ENCODE measurements around the gene PROC.
A peak's percentile ranks its signal among the peaks of the same experiment; 100 is the strongest.
"Not testable (repeated sequence)": the region's sequence is repeated elsewhere in the genome, so short reads cannot be mapped to it uniquely, and the experiment has no call there.

PROC gene

GRCh38 chr2:127397568-127398238, 20.5 kb upstream of the PROC start:
- DNase-seq: no peak

GRCh38 chr2:127398239-127398590, 20.0 kb upstream of the PROC start:
- DNase-seq: peak; percentile 50

DNA sequence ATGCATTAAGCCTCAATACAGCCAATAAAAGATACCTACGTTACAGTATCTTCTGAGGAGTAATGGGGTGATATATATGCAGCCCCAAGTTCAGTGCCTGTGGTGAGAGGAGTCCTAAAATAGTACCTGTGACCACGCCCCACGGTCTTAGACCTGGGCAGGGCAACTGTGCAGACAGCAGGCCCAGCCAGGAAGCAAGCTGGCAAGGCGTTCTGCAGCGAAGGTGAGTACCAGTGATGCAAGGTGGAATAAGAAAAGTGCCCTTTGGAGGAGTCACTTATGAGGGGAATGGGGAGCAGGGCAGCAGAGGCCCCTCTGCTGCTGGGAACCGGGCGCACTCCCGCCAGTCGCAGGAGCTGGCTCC, 17.7 kb upstream of the PROC start:
- no peak for DNase-seq

GRCh38 chr2:127400897-127401756, 17.1 kb upstream of the PROC start:
- DNase-seq: no peak

GRCh38 chr2:127401757-127402695, 16.2 kb upstream of the PROC start:
- DNase-seq: no peak

- no peak for DNase-seq
Measured at GRCh38 chr2:127403460-127403859, 14.8 kb upstream of the PROC start.

- DNase-seq: no peak
Measured at GRCh38 chr2:127404466-127405254, 13.6 kb upstream of the PROC start.

GRCh38 chr2:127405255-127405610, 13.0 kb upstream of the PROC start:
- no peak for DNase-seq

DNA sequence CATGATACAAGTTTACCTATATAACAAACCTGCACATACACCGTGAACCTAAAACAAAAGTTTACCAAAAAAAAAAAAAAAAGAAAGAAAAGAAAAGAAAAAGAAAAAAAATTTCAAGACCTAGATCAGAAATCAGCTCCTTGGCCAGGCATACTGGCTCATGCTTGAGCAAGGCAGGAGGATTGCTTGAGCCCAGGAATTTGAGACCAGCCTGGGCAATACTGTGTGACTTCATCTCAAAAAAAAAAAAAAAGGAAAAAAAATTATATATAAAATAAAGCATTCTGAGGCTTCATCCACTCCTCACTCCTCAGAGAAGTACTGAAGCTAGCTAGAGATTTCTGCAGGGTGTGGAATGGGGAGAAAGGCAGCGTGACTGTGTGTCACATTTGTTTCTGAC, 11.8 kb upstream of the PROC start:
- no peak for DNase-seq

- no peak for DNase-seq
Measured at GRCh38 chr2:127407091-127407490, 11.1 kb upstream of the PROC start.

DNA sequence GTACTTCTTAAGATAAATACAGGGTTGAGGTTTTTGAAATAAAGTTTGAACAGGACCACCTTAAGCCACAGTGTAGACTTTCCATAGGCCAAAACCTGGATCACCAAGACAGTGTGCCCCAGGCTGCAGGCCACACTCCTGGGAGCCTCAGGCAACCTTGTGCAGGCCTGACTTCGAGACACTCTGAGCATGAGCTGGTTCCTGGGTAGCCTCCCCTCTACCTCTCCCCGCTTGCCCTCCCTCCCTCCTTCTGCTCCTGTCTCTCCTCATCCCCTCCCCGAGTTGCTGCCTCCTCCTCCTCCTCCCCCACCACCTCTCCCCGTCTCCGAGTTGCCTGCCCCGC, 10.6 kb upstream of the PROC start:
- DNase-seq: no peak

DNA sequence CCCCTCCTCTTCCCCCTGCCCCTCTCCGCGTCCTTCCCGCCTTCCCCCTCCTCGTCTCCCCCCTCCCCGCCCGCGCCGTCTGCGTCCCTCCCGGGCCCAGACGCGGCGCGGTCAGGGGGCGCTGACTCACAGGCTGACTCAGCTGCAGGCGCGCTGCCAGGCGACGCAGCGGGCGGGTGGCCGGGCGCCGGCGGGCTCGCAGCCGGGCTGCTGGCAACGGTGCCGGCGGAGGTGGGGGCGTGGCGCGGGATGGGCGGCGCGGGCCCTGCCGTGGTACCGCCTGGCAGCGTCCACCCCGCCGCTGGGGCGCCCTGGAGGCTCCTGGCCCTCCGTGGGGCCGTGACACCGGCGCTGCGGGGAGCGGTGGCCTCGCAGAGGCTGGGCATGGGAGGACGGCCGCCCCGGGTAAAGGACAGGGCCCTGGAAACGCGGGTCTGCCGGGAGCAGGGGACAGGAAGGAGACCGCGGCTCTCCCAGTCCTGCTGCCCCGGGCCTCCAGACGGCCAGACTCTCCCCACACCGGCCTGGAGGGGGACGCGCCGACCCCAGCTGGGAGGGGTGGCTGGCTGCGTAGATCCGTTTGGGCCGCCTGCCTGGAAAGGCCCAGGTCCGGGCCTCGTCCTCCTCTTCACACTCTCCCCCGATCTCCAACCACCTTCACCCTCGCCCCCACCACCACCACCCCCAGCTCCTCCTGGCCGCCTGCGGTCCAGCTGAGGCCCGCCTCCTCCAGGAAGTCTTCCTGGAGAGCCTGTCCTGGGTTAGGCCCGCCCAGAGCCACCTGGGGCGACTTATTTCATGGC, 10.0 kb upstream of the PROC start:
- peak; percentile 96 for DNase-seq

DNA sequence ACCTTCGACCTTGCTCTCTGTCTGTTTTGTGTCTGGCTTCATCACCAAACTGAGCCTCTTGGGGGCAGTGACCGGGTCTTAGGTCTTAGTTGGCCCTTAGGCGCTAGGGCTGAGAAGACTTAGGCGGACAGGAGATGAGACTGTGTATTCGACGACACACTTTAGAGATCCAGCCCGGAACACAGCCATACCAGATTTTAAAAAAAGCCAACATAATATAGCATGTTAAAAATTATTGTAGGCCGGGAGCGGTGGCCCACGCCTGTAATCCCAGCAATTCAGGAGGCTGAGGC, 9.5 kb upstream of the PROC start:
- no peak for DNase-seq

GRCh38 chr2:127409716-127410115, 8.5 kb upstream of the PROC start:
- not testable (repeated sequence) for DNase-seq

- DNase-seq: no peak
Measured at GRCh38 chr2:127410871-127411652, 7.2 kb upstream of the PROC start.

- DNase-seq: no peak
Measured at GRCh38 chr2:127411653-127412369, 6.4 kb upstream of the PROC start.

DNA sequence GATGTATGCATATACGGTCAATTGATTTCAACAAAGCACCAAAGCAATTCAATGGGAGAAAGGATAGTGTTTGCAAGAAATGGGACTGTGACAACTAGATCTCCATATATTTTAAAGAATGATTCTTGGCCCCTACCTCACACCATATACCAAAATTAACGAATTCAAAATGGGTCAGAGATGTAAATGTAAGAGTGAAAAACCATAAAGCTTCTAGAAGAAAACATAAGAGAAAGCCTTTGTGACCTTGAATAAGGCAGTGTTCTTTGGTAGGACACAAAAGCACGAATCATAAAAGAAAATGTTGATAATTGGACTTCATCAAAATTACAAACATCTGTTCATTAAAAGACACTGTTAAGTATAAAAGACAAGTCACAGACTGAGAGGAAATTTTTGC, 5.0 kb upstream of the PROC start:
- no peak for DNase-seq

GRCh38 chr2:127413782-127414637, 4.2 kb upstream of the PROC start:
- no peak for DNase-seq

Measured in activated CD8-positive, alpha-beta memory T cell treated with anti-CD3 and anti-CD28 coated beads, Interleukin-2, amount 50 U/mL, for 4 hours (primary cell).